GM18951 (cell line): Measurements from ENCODE around the gene ZFP69B.

ENCODE experiments used
- POLR2A ChIP-seq: IDR thresholded peaks from 4 replicates; pipeline ENCODE4 v1.6.1; 2011; ENCODE audit warnings: mild to moderate bottlenecking; ENCODE audit not compliant: insufficient read length, insufficient read depth; ENCODE audit errors: extremely low read depth
- in situ Hi-C: fragments of 300-500 bp; cut with MboI; formaldehyde crosslinking; loops from one replicate; pipeline ENCODE4 v1.12.0; 2022; ENCODE audit warnings: low sequenced_read_pairs, mixed read lengths, inconsistent platforms; ENCODE audit not compliant: unreplicated experiment

The ZFP69B gene

DNA sequence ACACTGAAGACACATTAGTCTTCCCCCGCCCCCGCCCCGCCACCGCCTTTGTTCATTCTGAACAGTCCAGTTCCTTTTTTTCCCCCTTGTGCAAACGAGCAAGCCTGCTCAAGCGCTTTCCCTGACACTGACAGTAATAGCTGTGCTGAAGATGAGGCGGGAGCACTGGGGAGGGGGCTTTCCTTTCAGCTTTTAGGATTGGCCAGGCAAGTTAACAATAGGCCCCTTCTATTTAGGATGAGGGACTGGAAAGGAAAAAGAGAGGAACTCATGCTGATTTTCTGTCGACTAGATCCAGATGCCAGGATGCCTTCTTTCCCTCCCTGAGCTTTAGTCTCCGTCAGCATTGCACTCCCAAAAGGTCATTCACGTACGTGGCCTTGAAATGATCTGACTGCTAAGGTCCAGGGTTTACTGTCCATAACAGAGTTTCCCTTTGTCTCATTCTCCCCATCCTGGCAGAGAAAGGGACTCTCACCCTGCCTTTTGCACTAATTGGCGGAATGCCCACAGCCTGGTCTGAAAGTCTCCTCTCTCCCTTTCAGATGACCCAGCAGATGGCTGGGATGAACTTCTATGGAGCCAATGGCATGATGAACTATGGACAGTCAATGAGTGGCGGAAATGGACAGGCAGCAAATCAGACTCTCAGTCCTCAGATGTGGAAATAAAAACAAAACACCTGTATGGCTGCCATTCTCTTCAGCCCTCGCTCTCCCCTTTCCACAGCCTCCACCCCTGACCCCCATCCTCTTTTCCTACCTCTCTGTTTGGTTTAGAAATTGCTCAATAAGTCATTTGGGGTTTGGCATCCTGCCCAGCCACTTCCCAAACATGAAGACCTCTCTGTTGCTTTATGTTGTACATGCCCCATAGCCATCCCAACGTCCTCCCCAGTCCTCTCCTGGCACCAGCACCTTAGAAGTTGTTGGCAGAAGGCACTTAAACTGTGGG lies 28.6 kb upstream of the ZFP69B start:
- in situ Hi-C loops, result no loop called here
- TF ChIP-seq POLR2A, result no peak

DNA sequence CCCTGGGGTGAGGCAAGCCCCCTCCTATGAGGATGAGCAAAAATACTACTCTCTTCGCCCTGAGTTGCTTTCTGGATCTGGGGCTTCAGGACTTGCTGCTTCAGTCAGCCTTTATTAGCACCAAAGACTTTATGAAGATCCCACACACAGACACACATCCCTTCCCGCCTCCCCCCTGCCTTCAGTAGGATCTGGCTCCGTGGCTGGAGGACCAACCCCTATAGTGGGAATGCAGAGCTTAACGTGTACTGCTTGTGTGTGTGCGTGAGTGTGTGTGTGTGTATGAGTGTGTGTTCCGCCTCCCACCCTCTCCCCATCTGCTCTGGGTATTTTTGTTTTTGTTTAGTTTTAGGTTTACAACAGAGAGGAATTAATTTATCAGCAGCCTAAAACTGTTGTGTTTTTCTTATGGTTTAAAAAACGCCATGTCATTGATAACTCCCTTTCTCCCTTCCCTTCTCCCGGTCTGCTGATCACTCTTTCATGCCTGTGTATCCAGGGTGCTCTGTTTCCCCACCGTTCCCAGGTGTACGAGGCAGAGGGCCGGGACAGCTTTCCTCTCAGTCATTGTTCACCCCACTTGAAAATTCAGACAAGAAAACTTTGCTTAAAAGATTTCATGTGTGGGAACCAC lies 27.5 kb upstream of the ZFP69B start:
- in situ Hi-C loops, result no loop called here

DNA sequence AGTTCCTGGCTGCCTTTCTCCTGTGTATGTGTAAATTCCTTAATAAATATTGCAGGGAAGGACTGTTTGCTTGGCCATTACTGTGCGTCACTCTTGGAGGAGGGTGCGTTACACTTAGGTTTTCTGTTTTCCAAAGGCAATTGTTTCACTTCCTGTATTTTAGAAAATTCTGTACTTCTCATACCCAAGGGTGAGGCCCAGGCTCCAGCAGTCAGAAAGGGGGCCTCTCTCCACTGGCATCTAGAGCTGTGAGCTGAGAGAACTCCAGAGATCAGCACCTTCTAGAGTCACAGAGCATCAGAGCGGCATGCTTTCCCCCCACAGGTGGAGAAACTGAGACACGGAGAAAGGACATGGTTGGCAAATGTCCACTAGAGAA lies 27.0 kb upstream of the ZFP69B start:
- no peak for TF ChIP-seq POLR2A
- in situ Hi-C loops, result no loop called here

More for the DNA sequence above, 27.5 kb upstream of the ZFP69B start:
- TF ChIP-seq POLR2A, result no peak

DNA sequence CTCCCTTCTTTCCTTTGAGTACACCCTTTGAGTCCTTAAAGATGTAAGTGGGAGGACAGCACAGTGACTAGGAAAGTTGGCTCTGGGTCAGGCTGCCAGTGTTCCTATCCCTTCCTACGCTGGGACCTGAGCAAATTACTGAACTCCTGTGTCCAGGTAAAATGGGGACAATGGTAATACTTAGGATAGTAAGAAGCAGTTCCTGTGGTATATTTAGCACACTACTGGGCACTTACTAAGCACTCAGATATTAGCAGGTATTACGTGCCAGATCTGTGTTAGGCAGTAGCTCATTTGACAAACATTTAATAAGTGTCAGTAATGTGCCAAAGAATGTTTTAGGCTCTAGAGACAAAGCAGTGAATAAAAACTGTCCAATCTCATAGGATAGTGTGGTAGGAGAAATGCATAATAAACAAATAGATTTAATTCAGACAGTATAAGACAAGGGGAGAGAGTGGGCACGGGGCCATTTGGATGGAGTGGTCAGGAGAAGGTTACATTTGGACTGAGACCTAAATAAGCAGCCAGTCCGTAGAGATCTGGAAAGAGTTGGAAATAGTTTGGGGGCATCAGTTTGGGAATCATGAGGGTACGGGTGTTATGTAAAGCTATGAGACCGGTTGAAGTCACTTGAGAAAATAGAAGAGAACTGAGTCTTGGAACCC lies 26.2 kb upstream of the ZFP69B start:
- in situ Hi-C loops, result no loop called here
- no peak for TF ChIP-seq POLR2A

DNA sequence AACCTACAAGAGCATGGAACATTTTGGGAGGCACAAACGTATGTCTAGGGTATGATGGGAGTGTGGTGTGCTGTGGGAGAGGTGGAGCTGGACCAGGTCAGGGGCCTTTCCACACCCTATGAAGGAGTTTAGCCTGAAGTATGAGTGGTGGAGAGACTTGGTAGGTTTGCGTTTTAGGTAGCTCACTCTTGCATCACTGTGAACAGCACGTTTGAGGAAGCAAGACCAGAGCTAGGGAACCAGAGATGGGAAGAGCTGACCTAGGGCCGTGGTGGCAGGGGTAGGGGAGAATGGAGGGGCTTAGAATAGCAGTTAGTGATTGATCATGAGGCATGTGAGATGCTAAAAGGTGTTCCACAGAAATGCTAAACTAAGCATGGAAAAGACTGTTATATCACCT lies 25.1 kb upstream of the ZFP69B start:
- TF ChIP-seq POLR2A, result no peak
- in situ Hi-C loops, result no loop called here

DNA sequence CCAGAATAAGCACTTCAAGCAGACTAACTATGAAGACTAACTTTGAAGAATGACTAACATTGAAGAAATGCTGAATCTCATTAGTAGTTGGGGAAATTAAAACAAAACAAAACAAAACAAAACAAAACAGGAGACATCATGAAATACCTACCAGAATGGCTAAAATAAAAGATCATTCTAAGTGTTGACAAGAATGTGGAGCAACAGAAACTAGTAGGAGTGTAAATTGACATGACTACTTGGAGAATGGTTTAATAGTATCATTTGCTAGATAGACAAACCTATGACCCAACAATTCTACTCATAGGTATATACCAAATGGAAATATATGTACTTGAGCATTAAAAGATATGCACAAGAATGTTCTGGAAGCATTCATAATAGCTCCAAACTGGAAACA lies 18.9 kb upstream of the ZFP69B start:
- in situ Hi-C loops, result no loop called here
- TF ChIP-seq POLR2A, result no peak

DNA sequence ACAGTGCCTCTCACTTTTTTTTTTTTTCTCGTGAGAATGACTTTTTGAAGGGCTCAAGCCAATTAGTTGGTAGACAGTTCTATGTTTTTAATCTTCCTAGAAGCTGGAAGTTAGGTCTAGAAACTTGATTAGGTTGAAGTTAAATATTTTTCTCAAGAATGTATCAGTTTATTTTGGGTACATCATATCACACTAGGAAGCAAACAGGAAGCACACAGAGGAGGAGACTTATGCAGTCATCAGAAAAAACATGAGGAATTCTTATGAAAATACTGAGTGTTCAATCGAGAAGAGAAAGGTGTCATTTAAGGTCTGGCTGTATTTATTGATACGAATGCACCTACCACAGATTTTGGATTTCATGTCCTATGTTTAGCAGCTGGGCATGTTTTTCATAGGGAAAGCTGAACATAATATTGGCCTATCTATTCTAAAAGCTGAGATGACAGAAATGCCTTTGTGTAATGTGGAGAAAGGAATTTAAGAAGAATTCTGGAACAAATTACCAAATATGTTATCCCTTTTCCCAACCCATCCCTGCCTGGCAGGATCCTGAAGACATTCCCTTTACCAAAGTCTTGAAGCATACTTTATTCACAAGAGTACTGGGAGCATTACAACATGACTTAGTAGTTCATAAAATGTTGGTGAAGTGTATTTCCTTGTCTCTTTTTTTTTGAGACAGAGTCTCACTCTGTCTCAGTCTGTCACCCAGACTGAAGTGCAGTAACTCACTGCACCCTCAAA lies 17.5 kb upstream of the ZFP69B start:
- TF ChIP-seq POLR2A, result no peak
- in situ Hi-C loops, result no loop called here

DNA sequence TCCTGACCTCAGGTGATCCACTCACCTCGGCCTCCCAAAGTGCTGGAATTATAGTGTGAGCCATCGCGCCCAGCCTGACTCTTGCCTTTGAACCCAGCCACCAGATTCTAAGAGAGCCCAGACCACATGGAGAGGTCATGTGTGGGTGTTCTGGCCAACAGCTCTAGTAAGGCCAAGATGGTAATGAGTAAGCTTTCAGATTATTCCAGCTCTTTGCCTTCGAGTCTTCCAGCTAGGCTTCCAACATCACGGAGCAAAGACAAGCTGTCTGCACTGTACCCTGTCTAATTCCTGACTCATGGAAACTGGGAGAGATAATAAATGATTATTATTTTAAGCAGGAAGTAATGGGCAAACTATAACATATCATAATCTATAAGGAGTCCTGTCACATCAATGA lies 14.8 kb upstream of the ZFP69B start:
- in situ Hi-C loops, result no loop called here
- TF ChIP-seq POLR2A, result no peak

DNA sequence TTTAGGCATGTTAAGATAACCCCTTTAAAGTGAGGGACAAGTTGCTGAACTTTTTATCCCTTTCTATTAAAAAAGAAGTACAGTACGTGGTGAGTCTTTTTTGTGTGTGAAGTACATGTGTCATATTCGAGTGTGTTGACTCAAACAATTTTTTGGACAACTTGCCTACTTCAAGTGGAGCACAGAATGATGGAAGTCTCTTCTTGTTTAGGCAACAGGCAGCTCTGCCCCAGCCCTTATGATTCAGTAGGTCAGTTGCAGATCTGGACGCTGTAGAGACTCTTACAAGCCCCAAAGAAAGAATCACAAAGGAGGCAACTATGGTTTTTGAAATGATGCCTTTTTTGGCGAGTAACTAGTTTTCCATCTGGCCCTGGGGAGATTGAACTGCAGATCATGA lies 14.4 kb upstream of the ZFP69B start:
- no peak for TF ChIP-seq POLR2A
- in situ Hi-C loops, result no loop called here

DNA sequence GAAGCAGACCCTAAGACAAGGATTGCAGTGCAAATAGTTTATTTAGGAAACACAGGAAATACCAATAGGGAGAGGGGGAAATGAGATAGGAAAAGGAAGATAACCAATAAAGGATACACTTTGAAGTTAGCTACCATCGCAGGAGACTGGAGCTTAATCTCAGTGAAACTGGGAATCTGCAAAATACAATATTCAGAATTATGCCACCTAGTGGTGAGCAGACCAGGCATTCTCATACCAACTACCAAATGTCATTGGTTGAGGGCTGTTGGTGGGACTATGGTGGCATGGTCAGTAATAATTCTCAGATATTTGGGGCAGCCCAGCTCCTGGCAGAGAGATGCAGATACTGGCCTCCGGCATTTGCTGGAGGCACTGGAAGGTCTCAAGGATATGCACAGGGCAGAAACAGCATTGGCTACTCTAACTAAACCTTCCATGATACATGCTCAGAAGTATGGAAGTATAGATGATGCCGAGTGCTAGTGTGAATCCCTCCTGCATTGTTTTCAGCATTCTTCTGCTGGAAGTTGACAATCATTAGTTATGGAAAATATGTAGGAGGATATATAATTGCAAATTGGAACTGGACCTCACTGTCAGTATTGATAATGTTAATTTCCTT lies 11.8 kb upstream of the ZFP69B start:
- in situ Hi-C loops, result no loop called here
- TF ChIP-seq POLR2A, result no peak

DNA sequence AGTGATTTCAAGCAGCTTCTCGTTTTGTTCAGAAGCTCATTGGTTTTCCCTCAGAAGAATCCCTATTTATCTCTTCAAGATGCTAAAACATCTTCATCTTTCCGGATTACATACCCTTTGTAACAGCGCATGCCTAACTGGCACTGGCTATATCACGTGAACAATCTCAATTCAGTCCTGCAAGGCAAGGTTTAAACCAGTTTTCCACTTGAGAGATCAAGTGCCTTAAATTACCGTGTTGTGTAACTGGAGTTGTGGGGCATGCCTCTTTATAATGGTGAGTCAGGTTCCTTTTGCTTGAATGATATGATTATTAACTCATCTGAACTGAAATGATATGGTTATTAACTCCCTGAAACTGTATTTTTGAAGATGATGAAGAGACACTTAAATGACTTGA lies 11.0 kb upstream of the ZFP69B start:
- in situ Hi-C loops, result no loop called here

DNA sequence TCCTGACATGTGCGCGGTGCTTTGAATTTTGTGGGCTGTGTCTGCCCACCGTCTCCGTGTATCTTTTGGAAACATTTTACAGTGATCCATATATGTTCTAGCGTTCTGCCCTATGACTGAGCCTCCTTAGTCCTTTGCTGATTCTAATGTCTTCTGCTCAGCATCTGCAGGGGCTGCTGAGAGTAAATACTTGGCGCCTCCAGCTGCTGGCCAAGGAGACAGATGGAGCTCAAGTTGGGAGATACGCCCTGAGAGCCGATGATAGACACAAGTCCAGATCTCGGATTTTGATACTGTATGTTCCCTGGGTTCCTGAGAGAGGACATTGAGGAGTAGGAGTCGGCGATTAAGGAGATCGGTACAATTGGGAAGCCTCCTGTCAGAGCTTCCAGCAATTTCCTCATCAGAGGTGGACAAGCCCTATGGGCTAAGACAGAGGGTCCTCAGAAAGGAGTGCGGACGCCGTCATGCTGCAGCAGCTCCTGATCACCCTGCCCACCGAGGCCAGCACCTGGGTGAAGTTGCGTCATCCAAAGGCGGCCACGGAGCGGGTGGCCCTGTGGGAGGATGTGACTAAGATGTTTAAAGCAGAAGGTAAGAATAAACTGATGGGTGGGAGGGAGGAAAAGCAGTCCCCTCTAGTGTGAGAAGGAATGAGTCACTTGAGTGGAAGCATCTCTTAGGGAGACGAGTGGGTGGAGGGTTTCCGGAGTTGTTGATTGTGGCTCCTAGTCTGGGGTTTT lies 390 bp downstream of the ZFP69B start:
- TF ChIP-seq POLR2A, result no peak
- in situ Hi-C loops, result loop anchor here (10.0 kb wide), 1 partner anchor 54 kb away; the partner anchor contains the start of gene EXO5

More for the DNA sequence above, 11.0 kb upstream of the ZFP69B start:
- no peak for TF ChIP-seq POLR2A

DNA sequence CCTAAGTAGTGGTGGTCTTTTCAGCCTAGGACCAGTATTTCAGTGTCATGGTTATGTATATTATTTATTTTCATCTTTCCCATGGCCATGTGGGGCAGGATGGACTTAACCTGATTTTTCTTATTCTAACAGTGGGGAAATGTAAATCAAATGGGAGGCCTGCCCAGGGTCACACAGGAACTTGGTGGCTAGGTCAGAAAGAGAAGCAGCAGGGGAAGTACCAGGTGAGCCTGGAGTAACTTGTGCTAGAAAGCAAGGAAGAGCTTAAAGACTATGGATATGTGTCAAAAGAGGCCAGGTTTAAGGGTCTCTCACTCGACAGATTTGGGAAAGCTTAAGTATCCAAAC lies 936 bp downstream of the ZFP69B start:
- in situ Hi-C loops, result loop anchor here (10.0 kb wide), 1 partner anchor 54 kb away; the partner anchor contains the start of gene EXO5
- TF ChIP-seq POLR2A, result no peak
